ENCODE measurements around the gene DPP10.

Gene DPP10

DNA sequence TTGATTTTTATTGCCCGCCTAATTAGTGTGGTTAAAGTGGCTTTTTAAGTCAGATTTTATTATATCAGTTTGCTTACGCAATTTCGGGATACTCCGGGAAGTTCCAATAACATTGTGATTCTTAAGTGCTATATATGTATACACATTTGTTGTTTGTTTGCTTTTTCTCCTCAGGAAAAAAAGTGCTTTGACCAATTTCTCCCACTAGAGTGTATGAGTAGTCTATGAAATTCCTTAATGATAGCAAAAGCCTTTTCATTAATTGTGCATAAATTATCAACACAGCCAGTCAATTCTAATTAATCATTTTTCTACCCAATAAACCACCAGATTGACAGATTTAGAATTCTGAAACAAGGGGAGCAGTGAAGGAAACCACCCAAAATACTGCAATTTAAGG is 172.2 kb downstream of the DPP10 start:
- DNase-seq (ENCODE audit: low read depth) = no peak
- TF ChIP-seq, protein P1, sequence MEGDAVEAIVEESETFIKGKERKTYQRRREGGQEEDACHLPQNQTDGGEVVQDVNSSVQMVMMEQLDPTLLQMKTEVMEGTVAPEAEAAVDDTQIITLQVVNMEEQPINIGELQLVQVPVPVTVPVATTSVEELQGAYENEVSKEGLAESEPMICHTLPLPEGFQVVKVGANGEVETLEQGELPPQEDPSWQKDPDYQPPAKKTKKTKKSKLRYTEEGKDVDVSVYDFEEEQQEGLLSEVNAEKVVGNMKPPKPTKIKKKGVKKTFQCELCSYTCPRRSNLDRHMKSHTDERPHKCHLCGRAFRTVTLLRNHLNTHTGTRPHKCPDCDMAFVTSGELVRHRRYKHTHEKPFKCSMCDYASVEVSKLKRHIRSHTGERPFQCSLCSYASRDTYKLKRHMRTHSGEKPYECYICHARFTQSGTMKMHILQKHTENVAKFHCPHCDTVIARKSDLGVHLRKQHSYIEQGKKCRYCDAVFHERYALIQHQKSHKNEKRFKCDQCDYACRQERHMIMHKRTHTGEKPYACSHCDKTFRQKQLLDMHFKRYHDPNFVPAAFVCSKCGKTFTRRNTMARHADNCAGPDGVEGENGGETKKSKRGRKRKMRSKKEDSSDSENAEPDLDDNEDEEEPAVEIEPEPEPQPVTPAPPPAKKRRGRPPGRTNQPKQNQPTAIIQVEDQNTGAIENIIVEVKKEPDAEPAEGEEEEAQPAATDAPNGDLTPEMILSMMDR (IDR thresholded peaks at IDR 0.05; ENCODE audit: insufficient read depth, low read depth, low read length, missing control alignments) = no peak
- H3K4me3 ChIP-seq (ENCODE audit: low read length) = no peak overlapping the region

DNA sequence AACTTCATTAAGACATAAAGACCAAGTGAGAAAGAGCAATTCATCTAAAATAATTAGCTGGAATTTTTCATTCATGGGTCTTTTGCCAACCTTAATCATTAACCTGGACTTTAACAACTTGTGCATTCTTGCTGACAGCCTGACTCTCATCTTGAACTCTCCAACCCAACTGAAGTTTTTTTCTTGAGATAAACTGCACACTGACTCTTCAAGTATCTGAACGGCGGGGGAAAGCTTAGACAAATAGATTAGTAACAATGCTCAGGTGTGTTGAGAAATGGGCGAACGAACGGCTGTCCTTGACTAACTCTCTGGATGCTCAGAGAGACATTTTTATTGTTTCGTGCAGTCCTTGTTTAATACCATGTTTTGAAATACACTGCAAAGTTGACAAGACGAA is 186.0 kb downstream of the DPP10 start:
- H3K4me3 ChIP-seq (ENCODE audit: low read length) = no peak overlapping the region
- TF ChIP-seq, protein P1 (IDR thresholded peaks at IDR 0.05; ENCODE audit: insufficient read depth, low read depth, low read length, missing control alignments) = no peak
- DNase-seq (ENCODE audit: low read depth) = no peak

DNA sequence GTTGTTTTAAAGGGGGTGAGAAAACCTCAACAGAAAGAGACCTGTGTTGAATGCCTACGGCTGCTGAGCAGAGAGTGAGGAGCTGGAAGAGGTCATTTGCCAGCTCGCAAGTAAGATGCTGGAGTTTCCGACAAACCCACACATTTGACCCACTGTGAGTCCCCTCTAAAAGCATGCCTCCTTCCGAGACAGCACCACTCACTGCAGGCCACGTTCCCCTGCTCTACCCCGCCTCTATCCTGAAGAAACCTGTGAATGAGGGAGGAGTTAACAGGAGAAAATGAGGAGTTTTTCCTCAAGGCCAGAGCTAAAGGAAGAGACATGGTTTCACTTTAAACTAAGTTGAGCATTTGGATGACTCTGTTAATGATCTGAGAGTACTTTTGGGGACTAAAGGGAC is 188.7 kb downstream of the DPP10 start:
- H3K4me3 ChIP-seq (ENCODE audit: low read length) = no peak overlapping the region
- no peak for DNase-seq (ENCODE audit: low read depth)
- TF ChIP-seq, protein P1 (IDR thresholded peaks at IDR 0.05; ENCODE audit: insufficient read depth, low read depth, low read length, missing control alignments) = no peak

DNA sequence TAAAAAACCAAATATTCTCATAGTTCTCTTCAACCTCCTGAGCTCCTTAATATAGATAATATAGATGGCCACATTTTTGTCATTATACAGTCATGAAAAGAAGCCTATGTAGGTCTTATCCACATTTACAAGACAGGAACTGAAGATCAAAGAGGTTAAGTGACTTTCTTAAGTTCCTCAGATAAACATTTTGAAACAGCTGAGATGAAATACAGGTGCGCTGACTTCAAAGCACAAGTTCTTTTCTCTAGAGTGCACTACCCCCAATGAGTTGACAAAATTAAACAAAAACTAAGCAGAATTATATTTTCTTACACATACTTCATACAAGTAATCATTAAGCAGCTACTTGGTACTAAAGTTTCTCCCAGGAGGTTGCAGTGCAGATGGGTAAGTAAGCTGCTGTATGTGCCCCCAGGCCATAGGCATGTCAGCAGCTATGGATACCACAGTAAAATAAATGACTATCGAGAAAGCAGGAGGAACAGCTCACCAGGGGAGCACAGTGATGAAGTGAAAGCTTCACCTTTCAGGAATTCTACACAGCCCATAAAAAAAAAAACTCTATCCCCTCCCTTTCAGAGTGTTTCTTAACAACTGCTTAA is 199.8 kb downstream of the DPP10 start:
- H3K4me3 ChIP-seq (ENCODE audit: low read length) = no peak overlapping the region
- TF ChIP-seq, protein P1 (IDR thresholded peaks at IDR 0.05; ENCODE audit: insufficient read depth, low read depth, low read length, missing control alignments) = no peak
- DNase-seq (ENCODE audit: low read depth) = no peak

DNA sequence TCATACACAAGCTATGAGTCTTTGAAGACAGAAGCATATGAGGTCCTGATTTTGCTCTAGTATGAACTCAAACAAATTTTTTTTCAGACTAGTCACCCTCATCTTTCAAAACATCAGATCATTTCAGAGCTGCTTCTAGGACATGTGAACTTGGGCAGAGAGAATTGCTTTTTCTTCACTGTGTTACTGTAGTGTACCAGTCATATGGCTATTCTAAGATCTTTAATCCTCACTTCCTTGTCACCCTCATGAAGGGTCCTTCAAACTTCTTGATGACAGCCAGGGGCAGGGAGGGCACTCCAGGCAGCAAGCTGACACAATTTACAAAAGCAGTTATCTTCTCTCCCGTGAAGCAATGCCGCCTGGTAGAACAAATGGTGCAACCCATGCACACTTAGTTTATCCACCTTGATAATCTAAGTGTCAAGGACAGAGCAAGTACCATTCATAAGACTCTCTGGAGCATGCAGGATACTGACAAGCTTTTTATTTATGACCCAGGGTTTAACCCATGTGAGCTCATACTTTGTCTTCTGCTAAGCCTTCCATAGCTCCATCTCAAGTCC is 200.6 kb downstream of the DPP10 start:
- DNase-seq (ENCODE audit: low read depth) = no peak
- TF ChIP-seq, protein P1 (IDR thresholded peaks at IDR 0.05; ENCODE audit: insufficient read depth, low read depth, low read length, missing control alignments) = no peak
- no peak overlapping the region for H3K4me3 ChIP-seq (ENCODE audit: low read length)

DNA sequence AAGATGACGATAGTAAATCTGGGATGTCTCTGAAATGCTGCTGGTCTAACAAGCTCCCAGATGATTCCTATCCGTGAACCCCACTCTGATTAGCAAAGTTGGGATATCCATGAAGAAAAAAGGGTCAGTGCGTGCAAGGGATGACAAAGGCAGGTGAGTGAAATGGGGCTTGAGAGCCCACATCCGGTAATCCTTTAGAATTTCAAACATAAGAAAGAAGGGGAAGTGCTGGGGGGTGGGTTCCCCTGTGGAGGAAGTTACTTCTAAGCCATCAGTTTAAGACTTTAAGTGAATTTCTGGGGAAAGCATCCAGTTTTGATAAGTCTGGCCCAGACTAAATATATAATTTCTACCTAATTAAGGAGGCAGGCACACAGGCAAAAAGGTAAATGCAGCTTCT is 209.5 kb downstream of the DPP10 start:
- TF ChIP-seq, protein P1 (IDR thresholded peaks at IDR 0.05; ENCODE audit: insufficient read depth, low read depth, low read length, missing control alignments) = no peak
- DNase-seq (ENCODE audit: low read depth) = no peak
- H3K4me3 ChIP-seq (ENCODE audit: low read length) = no peak overlapping the region

DNA sequence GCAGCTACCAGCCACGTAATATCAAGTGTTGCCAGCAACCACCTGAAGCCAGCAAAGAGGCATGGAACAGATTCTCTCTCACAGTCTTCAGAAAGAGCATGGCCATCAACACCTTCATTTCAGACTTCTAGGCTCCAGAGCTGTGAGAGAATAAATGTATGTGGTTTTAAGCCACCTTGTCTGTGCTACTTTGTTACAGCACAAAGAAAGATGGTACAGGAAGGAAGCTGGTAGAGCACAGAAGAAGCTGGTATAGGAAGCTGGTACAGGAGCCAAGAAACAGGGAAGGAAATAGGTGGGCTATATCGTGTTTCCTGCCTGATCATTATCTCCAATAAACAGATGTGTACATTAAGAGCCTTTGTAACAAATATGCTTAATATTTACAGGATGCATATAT is 217.4 kb downstream of the DPP10 start:
- no peak overlapping the region for H3K4me3 ChIP-seq (ENCODE audit: low read length)
- no peak for DNase-seq (ENCODE audit: low read depth)
- TF ChIP-seq, protein P1 (IDR thresholded peaks at IDR 0.05; ENCODE audit: insufficient read depth, low read depth, low read length, missing control alignments) = no peak

Measured in epithelial cell of esophagus (primary cell).